Measurements from ENCODE around the gene PCDHB6. TPM values are rescaled to one million over a fixed set of nuclear protein-coding genes. Genes with fewer than 3 reads are reported as not detected.
"Not testable (repeated sequence)": the region's sequence is repeated elsewhere in the genome, so short reads cannot be mapped to it uniquely, and the experiment has no call there.

PCDHB6 gene
- total and polyA plus RNA-seq, 2 donors, result 1.1 TPM

GRCh38 chr5:141137346-141137745, 12.5 kb upstream of the PCDHB6 start:
- WGBS, result 47% methylated on average over 34 of the region's 34 CpGs
- H3K4me3 ChIP-seq (ENCODE audit: low read depth, low read length); H3K4me1 ChIP-seq (ENCODE audit: insufficient read depth); H3K36me3 ChIP-seq (ENCODE audit: insufficient read depth); H3K27ac ChIP-seq (ENCODE audit: low read depth); DNase-seq (ENCODE audit: extremely low spot score): not testable (repeated sequence)

- H3K27ac ChIP-seq (ENCODE audit: low read depth), result no peak overlapping the region
- 40% methylated on average over 33 of the region's 33 CpGs for WGBS
- H3K4me1 ChIP-seq (ENCODE audit: insufficient read depth), result no peaks in the 10 kb centered on the region
- H3K36me3 ChIP-seq (ENCODE audit: insufficient read depth), result no peaks in the 10 kb centered on the region
- DNase-seq (ENCODE audit: extremely low spot score), result no peak
- H3K4me3 ChIP-seq (ENCODE audit: low read depth, low read length), result no peak overlapping the region
Measured at GRCh38 chr5:141150224-141150992, 551 bp downstream of the PCDHB6 start.

- Histone ChIP-seq H3K4me3 (ENCODE audit: low read depth, low read length) (no peak overlapping the region), H3K27ac (ENCODE audit: low read depth) (no peak overlapping the region), H3K4me1 (ENCODE audit: insufficient read depth) (no peaks in the 10 kb centered on the region), H3K36me3 (ENCODE audit: insufficient read depth) (no peaks in the 10 kb centered on the region)
- 32% methylated on average over 13 of the region's 13 CpGs for WGBS
- DNase-seq (ENCODE audit: extremely low spot score), result no peak
Measured at GRCh38 chr5:141150993-141151325, 1.1 kb downstream of the PCDHB6 start.

GRCh38 chr5:141151632-141152031, 1.8 kb downstream of the PCDHB6 start:
- H3K4me3 ChIP-seq (ENCODE audit: low read depth, low read length); H3K27ac ChIP-seq (ENCODE audit: low read depth); DNase-seq (ENCODE audit: extremely low spot score); H3K36me3 ChIP-seq (ENCODE audit: insufficient read depth); H3K4me1 ChIP-seq (ENCODE audit: insufficient read depth): not testable (repeated sequence)
- WGBS, result 36% methylated on average over 35 of the region's 41 CpGs

DNA sequence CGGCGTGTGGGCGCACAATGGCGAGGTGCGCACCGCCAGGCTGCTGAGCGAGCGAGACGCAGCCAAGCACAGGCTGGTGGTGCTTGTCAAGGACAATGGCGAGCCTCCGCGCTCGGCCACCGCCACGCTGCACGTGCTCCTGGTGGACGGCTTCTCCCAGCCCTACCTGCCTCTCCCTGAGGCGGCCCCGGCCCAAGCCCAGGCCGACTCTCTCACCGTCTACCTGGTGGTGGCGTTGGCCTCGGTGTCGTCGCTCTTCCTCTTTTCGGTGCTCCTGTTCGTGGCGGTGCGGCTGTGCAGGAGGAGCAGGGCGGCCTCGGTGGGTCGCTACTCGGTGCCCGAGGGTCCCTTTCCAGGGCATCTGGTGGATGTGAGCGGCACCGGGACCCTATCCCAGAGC, 2.2 kb downstream of the PCDHB6 start:
- H3K27ac ChIP-seq (ENCODE audit: low read depth); H3K4me1 ChIP-seq (ENCODE audit: insufficient read depth); H3K4me3 ChIP-seq (ENCODE audit: low read depth, low read length); DNase-seq (ENCODE audit: extremely low spot score); H3K36me3 ChIP-seq (ENCODE audit: insufficient read depth): not testable (repeated sequence)
- 30% methylated on average over 36 of the region's 36 CpGs for WGBS

DNA sequence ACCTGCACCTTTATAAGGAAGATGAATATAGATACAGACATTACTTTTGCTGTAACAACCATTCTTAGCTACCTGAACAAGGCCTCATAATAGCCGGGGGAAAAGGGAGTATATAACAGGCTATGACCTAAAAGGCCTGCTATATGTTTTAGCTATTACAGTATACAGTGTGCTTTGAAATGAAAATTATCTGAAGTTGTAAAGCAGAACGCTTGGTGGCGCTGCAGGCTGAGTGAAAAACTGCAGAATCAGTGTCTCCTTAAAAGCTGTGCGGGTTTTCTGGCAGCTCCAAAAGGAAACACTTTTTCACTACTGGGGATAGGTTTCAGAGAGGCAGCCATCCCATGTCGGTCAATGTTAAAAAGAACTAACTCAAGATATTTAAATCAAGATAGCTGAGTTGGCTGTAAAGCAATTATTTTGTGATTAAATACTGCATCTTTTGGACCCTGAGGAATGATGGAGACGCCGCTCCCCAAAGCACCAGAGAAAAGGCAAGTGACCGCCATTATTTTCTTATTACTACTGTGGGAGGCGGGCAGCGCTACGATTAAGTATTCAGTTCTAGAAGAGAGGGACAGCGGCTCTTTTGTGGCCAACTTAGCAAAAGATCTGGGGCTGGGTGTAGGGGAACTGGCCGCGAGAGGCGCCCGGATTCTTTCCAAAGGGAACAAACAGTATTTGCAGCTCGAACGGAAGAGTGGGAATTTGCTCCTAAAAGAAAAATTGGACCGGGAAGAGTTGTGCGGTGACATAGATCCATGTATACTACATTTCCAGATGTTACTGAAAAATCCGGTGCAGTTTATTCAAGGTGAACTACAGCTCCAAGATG, 5.9 kb downstream of the PCDHB6 start:
- H3K27ac ChIP-seq (ENCODE audit: low read depth), result no peak overlapping the region
- H3K36me3 ChIP-seq (ENCODE audit: insufficient read depth), result no peaks in the 10 kb centered on the region
- H3K4me3 ChIP-seq (ENCODE audit: low read depth, low read length), result no peak overlapping the region
- no peak for DNase-seq (ENCODE audit: extremely low spot score)
- 34% methylated on average over 21 of the region's 21 CpGs for WGBS
- H3K4me1 ChIP-seq (ENCODE audit: insufficient read depth), result no peaks in the 10 kb centered on the region

GRCh38 chr5:141157356-141157755, 7.5 kb downstream of the PCDHB6 start:
- not testable (repeated sequence) for H3K27ac ChIP-seq (ENCODE audit: low read depth); H3K4me1 ChIP-seq (ENCODE audit: insufficient read depth); DNase-seq (ENCODE audit: extremely low spot score); H3K4me3 ChIP-seq (ENCODE audit: low read depth, low read length); H3K36me3 ChIP-seq (ENCODE audit: insufficient read depth)
- 37% methylated on average over 38 of the region's 38 CpGs for WGBS

DNA sequence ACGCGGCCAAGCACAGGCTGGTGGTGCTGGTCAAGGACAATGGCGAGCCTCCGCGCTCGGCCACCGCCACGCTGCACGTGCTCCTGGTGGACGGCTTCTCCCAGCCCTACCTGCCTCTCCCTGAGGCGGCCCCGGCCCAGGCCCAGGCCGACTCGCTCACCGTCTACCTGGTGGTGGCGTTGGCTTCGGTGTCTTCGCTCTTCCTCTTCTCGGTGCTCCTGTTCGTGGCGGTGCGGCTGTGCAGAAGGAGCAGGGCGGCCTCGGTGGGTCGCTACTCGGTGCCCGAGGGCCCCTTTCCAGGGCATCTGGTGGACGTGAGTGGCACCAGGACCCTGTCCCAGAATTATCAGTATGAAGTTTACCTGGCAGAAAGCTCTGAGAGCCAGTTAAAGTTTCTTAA, 8.0 kb downstream of the PCDHB6 start:
- not testable (repeated sequence) for H3K36me3 ChIP-seq (ENCODE audit: insufficient read depth); H3K4me3 ChIP-seq (ENCODE audit: low read depth, low read length); H3K27ac ChIP-seq (ENCODE audit: low read depth); DNase-seq (ENCODE audit: extremely low spot score); H3K4me1 ChIP-seq (ENCODE audit: insufficient read depth)
- 37% methylated on average over 19 of the region's 28 CpGs for WGBS

DNA sequence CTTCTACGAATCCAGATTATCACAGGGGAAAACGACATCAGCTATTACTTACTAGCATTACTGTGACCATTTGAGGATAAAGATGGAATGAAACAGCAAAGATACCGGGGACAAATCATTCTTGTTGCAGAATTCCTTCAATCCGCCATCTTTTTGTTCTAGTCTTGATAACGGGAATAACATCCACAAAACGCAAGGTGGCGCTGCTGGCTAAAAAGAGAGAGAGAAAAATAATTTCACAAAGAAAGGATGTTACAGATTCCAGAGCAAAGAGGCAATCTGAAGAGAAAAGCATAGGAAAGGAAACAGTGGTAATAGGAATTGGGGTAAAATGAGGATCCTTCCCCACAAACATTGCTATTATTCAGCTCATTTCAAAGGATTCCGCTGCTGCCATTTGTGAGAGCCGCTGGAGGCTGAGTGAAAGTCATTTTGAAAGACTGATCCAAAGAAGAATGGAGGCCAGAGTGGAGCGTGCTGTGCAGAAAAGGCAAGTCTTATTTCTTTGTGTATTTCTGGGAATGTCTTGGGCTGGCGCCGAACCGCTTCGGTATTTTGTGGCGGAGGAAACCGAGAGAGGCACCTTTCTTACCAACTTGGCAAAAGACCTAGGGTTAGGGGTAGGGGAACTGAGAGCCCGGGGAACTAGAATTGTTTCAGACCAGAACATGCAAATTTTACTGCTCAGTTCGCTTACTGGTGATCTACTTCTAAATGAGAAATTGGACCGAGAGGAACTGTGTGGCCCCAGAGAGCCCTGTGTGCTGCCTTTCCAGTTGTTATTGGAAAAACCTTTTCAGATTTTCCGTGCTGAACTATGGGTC, 22.7 kb downstream of the PCDHB6 start, which contains the start of gene PCDHB7:
Gene PCDHB7 (plus strand): TSS at position 264 of the 824 bp plus-strand sequence. CDS start 192 bp downstream, at position 456.
- no peak for DNase-seq (ENCODE audit: extremely low spot score)
- H3K4me1 ChIP-seq (ENCODE audit: insufficient read depth), result no peaks in the 10 kb centered on the region
- H3K36me3 ChIP-seq (ENCODE audit: insufficient read depth), result no peaks in the 10 kb centered on the region
- WGBS, result 27% methylated on average over 20 of the region's 20 CpGs
- H3K4me3 ChIP-seq (ENCODE audit: low read depth, low read length), result peak within 1 kb of the TSS; percentile 4
- no peak within 1 kb of the TSS for H3K27ac ChIP-seq (ENCODE audit: low read depth)

DNA sequence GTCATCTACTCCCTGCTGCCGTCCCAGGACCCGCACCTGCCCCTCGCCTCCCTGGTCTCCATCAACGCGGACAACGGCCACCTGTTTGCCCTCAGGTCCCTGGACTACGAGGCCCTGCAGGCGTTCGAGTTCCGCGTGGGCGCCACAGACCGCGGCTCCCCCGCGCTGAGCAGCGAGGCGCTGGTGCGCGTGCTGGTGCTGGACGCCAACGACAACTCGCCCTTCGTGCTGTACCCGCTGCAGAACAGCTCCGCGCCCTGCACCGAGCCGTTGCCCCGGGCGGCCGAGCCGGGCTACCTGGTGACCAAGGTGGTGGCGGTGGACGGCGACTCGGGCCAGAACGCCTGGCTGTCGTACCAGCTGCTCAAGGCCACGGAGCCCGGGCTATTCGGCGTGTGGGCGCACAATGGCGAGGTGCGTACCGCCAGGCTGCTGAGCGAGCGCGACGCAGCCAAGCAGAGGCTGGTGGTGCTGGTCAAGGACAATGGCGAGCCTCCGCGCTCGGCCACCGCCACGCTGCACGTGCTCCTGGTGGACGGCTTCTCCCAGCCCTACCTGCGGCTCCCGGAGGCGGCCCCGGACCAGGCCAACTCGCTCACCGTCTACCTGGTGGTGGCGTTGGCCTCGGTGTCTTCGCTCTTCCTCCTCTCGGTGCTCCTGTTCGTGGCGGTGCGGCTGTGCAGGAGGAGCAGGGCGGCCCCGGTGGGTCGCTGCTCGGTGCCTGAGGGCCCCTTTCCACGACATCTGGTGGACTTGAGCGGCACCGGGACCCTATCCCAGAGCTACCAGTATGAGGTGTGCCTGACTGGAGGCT, 24.6 kb downstream of the PCDHB6 start:
- not testable (repeated sequence) for H3K4me3 ChIP-seq (ENCODE audit: low read depth, low read length); DNase-seq (ENCODE audit: extremely low spot score); H3K36me3 ChIP-seq (ENCODE audit: insufficient read depth); H3K27ac ChIP-seq (ENCODE audit: low read depth); H3K4me1 ChIP-seq (ENCODE audit: insufficient read depth)
- WGBS, result 40% methylated on average over 79 of the region's 79 CpGs

- no peak overlapping the region for H3K4me3 ChIP-seq (ENCODE audit: low read depth, low read length)
- H3K4me1 ChIP-seq (ENCODE audit: insufficient read depth), result no peaks in the 10 kb centered on the region
- H3K27ac ChIP-seq (ENCODE audit: low read depth), result no peak overlapping the region
- H3K36me3 ChIP-seq (ENCODE audit: insufficient read depth), result no peaks in the 10 kb centered on the region
- WGBS, result 72% methylated on average over 1 of the region's 1 CpG
- no peak for DNase-seq (ENCODE audit: extremely low spot score)
Measured at GRCh38 chr5:141175933-141176332, 26.1 kb downstream of the PCDHB6 start.

- DNase-seq (ENCODE audit: extremely low spot score); H3K4me3 ChIP-seq (ENCODE audit: low read depth, low read length); H3K27ac ChIP-seq (ENCODE audit: low read depth); H3K36me3 ChIP-seq (ENCODE audit: insufficient read depth); H3K4me1 ChIP-seq (ENCODE audit: insufficient read depth): not testable (repeated sequence)
- 24% methylated on average over 14 of the region's 18 CpGs for WGBS
Measured at GRCh38 chr5:141177577-141178191, 27.8 kb downstream of the PCDHB6 start, which contains the start of gene PCDHB8. Gene PCDHB8, plus strand, starts transcription at chr5:141177790. Its CDS starts 245 bp downstream, at chr5:141178035.

All from urinary bladder (tissue), 4 donors.